Liver (tissue), 3 donors: ENCODE results near the gene SELENOS.

ENCODE experiments used
- FOXA1 ChIP-seq: IDR thresholded peaks from 2 replicates; pipeline ENCODE4 v1.6.1; 2016; ENCODE audit warnings: antibody characterized with exemption
- GABPA ChIP-seq, 2 donors: IDR thresholded peaks in 1 of 2; conservative IDR thresholded peaks in 1 of 2; 2 replicates each; pipeline ENCODE4 v1.6.1; 2016; ENCODE audit warnings: antibody characterized with exemption in 2 of 2, mild to moderate bottlenecking in 1 of 2, moderate library complexity in 1 of 2
- JUND ChIP-seq, 2 donors: IDR thresholded peaks; 2 replicates each; pipeline ENCODE4 v1.6.1; 2016; ENCODE audit warnings: antibody characterized with exemption in 2 of 2
- RAD21 ChIP-seq, 2 donors: IDR thresholded peaks; 2 replicates each; pipeline ENCODE4 v1.6.1; 2016; ENCODE audit warnings: antibody characterized with exemption in 2 of 2, mild to moderate bottlenecking in 2 of 2
- TAF1 ChIP-seq: conservative IDR thresholded peaks from 2 replicates; pipeline ENCODE4 v1.6.1; 2016; ENCODE audit warnings: antibody characterized with exemption, mild to moderate bottlenecking
- YY1 ChIP-seq: IDR thresholded peaks from 2 replicates; pipeline ENCODE4 v1.6.1; 2016; ENCODE audit warnings: antibody characterized with exemption, mild to moderate bottlenecking
- TF ChIP-seq, protein P1 (sequence below): fragments of 150-350 bp; IDR thresholded peaks from 2 replicates; pipeline ENCODE4 v1.5.1; 2017; ENCODE audit warnings: improper control_type of control experiment, low read depth, low read length; ENCODE audit not compliant: missing input control
- TF ChIP-seq, protein P2 (sequence below): IDR thresholded peaks from 2 replicates; pipeline ENCODE4 v1.6.1; 2016; ENCODE audit warnings: antibody characterized with exemption, mild to moderate bottlenecking
- TF ChIP-seq, protein P3 (sequence below): IDR thresholded peaks from 2 replicates; pipeline ENCODE4 v1.6.1; 2016; ENCODE audit warnings: antibody characterized with exemption
- TF ChIP-seq, protein P4 (sequence below): IDR thresholded peaks from 2 replicates; pipeline ENCODE4 v1.6.1; 2016; ENCODE audit warnings: antibody characterized with exemption
- donor health status: healthy.
- donor health status: healthy.

DNA sequence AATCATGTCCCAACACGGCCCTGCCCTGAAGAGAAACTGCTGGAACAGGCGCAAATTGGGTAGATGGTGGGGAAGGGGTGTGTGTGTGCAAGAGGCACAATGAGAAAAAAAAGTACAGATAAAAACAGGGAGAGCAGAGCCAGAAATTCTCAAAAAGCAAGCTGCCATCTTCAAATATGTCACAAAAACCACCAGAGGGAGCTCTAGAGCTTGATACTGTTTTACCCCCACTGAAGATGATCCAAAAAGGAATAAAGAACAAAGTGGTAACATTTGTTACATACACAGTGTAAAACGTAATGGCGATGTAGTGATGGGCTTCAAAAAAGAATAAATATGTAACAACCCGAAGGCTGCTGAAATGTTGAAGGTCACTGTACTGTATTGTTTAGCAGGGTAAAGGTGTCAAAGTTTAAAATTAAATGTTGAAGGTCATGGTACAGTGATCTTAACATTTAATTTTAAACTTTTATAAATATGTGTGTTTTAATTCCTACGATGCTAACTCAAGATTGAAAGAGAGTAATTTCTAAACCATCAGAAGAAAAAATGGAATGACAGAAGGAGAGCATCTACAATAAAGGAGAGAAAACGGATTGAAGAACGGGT, 11.7 kb upstream of the SELENOS start:
- TF ChIP-seq, protein P1, sequence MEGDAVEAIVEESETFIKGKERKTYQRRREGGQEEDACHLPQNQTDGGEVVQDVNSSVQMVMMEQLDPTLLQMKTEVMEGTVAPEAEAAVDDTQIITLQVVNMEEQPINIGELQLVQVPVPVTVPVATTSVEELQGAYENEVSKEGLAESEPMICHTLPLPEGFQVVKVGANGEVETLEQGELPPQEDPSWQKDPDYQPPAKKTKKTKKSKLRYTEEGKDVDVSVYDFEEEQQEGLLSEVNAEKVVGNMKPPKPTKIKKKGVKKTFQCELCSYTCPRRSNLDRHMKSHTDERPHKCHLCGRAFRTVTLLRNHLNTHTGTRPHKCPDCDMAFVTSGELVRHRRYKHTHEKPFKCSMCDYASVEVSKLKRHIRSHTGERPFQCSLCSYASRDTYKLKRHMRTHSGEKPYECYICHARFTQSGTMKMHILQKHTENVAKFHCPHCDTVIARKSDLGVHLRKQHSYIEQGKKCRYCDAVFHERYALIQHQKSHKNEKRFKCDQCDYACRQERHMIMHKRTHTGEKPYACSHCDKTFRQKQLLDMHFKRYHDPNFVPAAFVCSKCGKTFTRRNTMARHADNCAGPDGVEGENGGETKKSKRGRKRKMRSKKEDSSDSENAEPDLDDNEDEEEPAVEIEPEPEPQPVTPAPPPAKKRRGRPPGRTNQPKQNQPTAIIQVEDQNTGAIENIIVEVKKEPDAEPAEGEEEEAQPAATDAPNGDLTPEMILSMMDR, result peak; percentile 62
- TF ChIP-seq GABPA (IDR thresholded peaks at IDR 0.05 in 1 of 2, conservative IDR thresholded peaks at IDR 0.05 in 1 of 2) (no peak), JUND (IDR thresholded peaks at IDR 0.05) (no peak), RAD21 (IDR thresholded peaks at IDR 0.05) (peak; percentile 73 to 79), YY1 (peak; percentile 13), TAF1 (no peak), FOXA1 (no peak)
- TF ChIP-seq, protein P2, sequence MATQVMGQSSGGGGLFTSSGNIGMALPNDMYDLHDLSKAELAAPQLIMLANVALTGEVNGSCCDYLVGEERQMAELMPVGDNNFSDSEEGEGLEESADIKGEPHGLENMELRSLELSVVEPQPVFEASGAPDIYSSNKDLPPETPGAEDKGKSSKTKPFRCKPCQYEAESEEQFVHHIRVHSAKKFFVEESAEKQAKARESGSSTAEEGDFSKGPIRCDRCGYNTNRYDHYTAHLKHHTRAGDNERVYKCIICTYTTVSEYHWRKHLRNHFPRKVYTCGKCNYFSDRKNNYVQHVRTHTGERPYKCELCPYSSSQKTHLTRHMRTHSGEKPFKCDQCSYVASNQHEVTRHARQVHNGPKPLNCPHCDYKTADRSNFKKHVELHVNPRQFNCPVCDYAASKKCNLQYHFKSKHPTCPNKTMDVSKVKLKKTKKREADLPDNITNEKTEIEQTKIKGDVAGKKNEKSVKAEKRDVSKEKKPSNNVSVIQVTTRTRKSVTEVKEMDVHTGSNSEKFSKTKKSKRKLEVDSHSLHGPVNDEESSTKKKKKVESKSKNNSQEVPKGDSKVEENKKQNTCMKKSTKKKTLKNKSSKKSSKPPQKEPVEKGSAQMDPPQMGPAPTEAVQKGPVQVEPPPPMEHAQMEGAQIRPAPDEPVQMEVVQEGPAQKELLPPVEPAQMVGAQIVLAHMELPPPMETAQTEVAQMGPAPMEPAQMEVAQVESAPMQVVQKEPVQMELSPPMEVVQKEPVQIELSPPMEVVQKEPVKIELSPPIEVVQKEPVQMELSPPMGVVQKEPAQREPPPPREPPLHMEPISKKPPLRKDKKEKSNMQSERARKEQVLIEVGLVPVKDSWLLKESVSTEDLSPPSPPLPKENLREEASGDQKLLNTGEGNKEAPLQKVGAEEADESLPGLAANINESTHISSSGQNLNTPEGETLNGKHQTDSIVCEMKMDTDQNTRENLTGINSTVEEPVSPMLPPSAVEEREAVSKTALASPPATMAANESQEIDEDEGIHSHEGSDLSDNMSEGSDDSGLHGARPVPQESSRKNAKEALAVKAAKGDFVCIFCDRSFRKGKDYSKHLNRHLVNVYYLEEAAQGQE, result no peak
- TF ChIP-seq, protein P3, sequence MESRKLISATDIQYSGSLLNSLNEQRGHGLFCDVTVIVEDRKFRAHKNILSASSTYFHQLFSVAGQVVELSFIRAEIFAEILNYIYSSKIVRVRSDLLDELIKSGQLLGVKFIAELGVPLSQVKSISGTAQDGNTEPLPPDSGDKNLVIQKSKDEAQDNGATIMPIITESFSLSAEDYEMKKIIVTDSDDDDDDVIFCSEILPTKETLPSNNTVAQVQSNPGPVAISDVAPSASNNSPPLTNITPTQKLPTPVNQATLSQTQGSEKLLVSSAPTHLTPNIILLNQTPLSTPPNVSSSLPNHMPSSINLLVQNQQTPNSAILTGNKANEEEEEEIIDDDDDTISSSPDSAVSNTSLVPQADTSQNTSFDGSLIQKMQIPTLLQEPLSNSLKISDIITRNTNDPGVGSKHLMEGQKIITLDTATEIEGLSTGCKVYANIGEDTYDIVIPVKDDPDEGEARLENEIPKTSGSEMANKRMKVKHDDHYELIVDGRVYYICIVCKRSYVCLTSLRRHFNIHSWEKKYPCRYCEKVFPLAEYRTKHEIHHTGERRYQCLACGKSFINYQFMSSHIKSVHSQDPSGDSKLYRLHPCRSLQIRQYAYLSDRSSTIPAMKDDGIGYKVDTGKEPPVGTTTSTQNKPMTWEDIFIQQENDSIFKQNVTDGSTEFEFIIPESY, result no peak
- TF ChIP-seq, protein P4, sequence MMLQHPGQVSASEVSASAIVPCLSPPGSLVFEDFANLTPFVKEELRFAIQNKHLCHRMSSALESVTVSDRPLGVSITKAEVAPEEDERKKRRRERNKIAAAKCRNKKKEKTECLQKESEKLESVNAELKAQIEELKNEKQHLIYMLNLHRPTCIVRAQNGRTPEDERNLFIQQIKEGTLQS, result no peak
